GM12878 (cell line): ENCODE measurements around the gene VWA7. TPM values are rescaled to one million over a fixed set of nuclear protein-coding genes. Genes with fewer than 3 reads are reported as not detected.
A peak's percentile ranks its signal among the peaks of the same experiment; 100 is the strongest.

Source experiments
- ATAC-seq: fragments of 200-7000 bp; cut with Tn5 transposase; 3 replicates; pipeline ENCODE4 v1.9.1; 2020; ENCODE audit warnings: mild to moderate bottlenecking, moderate library complexity
- BruUV-seq: library from RNA; stranded (reverse); fragments of 400-500 nt; replicated peaks from 2 replicates; lab custom pipeline; 2021; lab: Mats Ljungman, UMichigan
- CTCF ChIA-PET: fragments of 300-600 bp; sonication (Branson Sonifier 250); formaldehyde crosslinking; extraction: SDS; loops from one replicate; lab custom pipeline; 2021; ENCODE audit warnings: inconsistent platforms; lab: Yijun Ruan, JAX
- POLR2A ChIA-PET: fragments of 350-600 bp; formaldehyde crosslinking; extraction: SDS; loops from one replicate; lab custom pipeline; 2021; ENCODE audit warnings: inconsistent platforms; lab: Charles Lee
- RAD21 ChIA-PET: fragments of 300-600 bp; sonication (Branson Sonifier 250); formaldehyde crosslinking; loops from one replicate; lab custom pipeline; 2023; ENCODE audit warnings: antibody characterized with exemption; ENCODE audit not compliant: unreplicated experiment; lab: Charles Lee
- SMC1A ChIA-PET: fragments of 300-600 bp; sonication (Branson Sonifier 250); formaldehyde crosslinking; loops from one replicate; lab custom pipeline; 2023; ENCODE audit not compliant: unreplicated experiment, uncharacterized antibody; lab: Charles Lee
- DNase-seq: peaks from one replicate; pipeline ENCODE4 v3.0.0-alpha.2; 2011; ENCODE audit warnings: low read depth, low spot score
- FAIRE-seq: peaks from 3 replicates; lab custom pipeline; 2011; peaks lifted over from hg19 to GRCh38; lab: Jason Lieb, UNC
- H2AFZ ChIP-seq: 2 replicates; pipeline ENCODE4 v1.6.0; 2011; ENCODE audit warnings: low read depth, low read length, control low read depth; ENCODE audit not compliant: control insufficient read depth
- H3K27ac ChIP-seq: 2 replicates; pipeline ENCODE4 v1.5.1; 2011; ENCODE audit warnings: control low read depth; ENCODE audit not compliant: control insufficient read depth, insufficient read depth
- H3K27me3 ChIP-seq, 2 experiments: replicated peaks in 1 of 2; 2 replicates each; pipeline versions ENCODE4 v1.6.0 to v1.6.1; 2011; ENCODE audit warnings: low read length in 1 of 2; ENCODE audit not compliant: control insufficient read depth in 2 of 2, insufficient read depth in 2 of 2
- H3K36me3 ChIP-seq, 2 experiments: 2 replicates each; pipeline ENCODE4 v1.5.1; 2011; ENCODE audit warnings: low read length in 1 of 2; ENCODE audit not compliant: control insufficient read depth in 2 of 2, insufficient read depth in 2 of 2
- H3K4me1 ChIP-seq: 2 replicates; pipeline ENCODE4 v1.6.1; 2011; ENCODE audit warnings: mild to moderate bottlenecking, low read length, moderate library complexity, mixed read lengths; ENCODE audit not compliant: control insufficient read depth, insufficient read depth
- H3K4me2 ChIP-seq: 2 replicates; pipeline ENCODE4 v1.6.0; 2011; ENCODE audit warnings: control low read depth; ENCODE audit not compliant: control insufficient read depth, insufficient read depth
- H3K4me3 ChIP-seq: fragments of 200-600 bp; sonication (generic); 2 replicates; pipeline ENCODE4 v1.5.1; 2016
- H3K79me2 ChIP-seq: 2 replicates; pipeline ENCODE4 v1.6.0; 2011; ENCODE audit warnings: low read length; ENCODE audit not compliant: control insufficient read depth, insufficient read depth
- H3K9ac ChIP-seq: 2 replicates; pipeline ENCODE4 v1.8.0; 2011; ENCODE audit warnings: low read length, control low read depth, mixed read lengths; ENCODE audit not compliant: control insufficient read depth, insufficient read depth
- H3K9me3 ChIP-seq: replicated peaks from 3 replicates; pipeline ENCODE4 v1.5.1; 2011; ENCODE audit warnings: mild to moderate bottlenecking, low read length; ENCODE audit not compliant: control insufficient read depth, insufficient read depth
- H4K20me1 ChIP-seq: 2 replicates; pipeline ENCODE4 v1.6.0; 2011; ENCODE audit not compliant: control insufficient read depth, insufficient read depth
- CBX3 ChIP-seq: fragments of 200-600 bp; sonication (generic); IDR thresholded peaks from 2 replicates; pipeline ENCODE4 v1.6.1; 2016; ENCODE audit warnings: low read depth, borderline replicate concordance
- EED ChIP-seq: sonication (generic); IDR thresholded peaks from 2 replicates; pipeline ENCODE4 v1.6.1; 2016; ENCODE audit warnings: antibody characterized with exemption, low read depth
- HDGF ChIP-seq: fragments of 450-650 bp; IDR thresholded peaks from 2 replicates; pipeline ENCODE4 v1.6.1; 2016; ENCODE audit warnings: antibody characterized with exemption
- MTA2 ChIP-seq: fragments of 450-650 bp; IDR thresholded peaks from 2 replicates; pipeline ENCODE4 v1.6.1; 2016; ENCODE audit warnings: low read depth, mild to moderate bottlenecking, moderate library complexity
- MXI1 ChIP-seq: fragments of 150-350 bp; IDR thresholded peaks from 2 replicates; pipeline ENCODE4 v1.6.1; 2011; ENCODE audit warnings: low read depth, mild to moderate bottlenecking, inconsistent platforms, low read length, improper control_type of control experiment
- NFIC ChIP-seq: IDR thresholded peaks from 2 replicates; pipeline ENCODE4 v1.6.1; 2012; ENCODE audit warnings: low read depth, mild to moderate bottlenecking, inconsistent platforms, low read length, moderate library complexity
- NFYA ChIP-seq: IDR thresholded peaks from 2 replicates; pipeline ENCODE4 v1.6.1; 2011; ENCODE audit warnings: low read depth, mild to moderate bottlenecking, low read length, improper control_type of control experiment, borderline replicate concordance
- PAX8 ChIP-seq: fragments of 450-650 bp; IDR thresholded peaks from 2 replicates; pipeline ENCODE4 v1.6.1; 2017; ENCODE audit warnings: mild to moderate bottlenecking, moderate library complexity
- POLR2A ChIP-seq: IDR thresholded peaks from 2 replicates; pipeline ENCODE4 v1.6.1; 2011; ENCODE audit warnings: low read depth, mild to moderate bottlenecking, low read length
- RAD21 ChIP-seq: IDR thresholded peaks from 2 replicates; pipeline ENCODE4 v1.6.1; 2011; ENCODE audit warnings: mild to moderate bottlenecking, low read depth, low read length, moderate library complexity; ENCODE audit not compliant: insufficient read depth
- RAD51 ChIP-seq: fragments of 450-650 bp; IDR thresholded peaks from 2 replicates; pipeline ENCODE4 v1.6.1; 2016; ENCODE audit warnings: moderate library complexity, mild to moderate bottlenecking, inconsistent platforms
- RUNX3 ChIP-seq: IDR thresholded peaks from 2 replicates; pipeline ENCODE4 v1.6.1; 2012; ENCODE audit warnings: low read length, inconsistent platforms
- SIN3A ChIP-seq: IDR thresholded peaks from 2 replicates; pipeline ENCODE4 v1.6.1; 2012; ENCODE audit warnings: low read depth, low read length, improper control_type of control experiment
- WGBS: methylation state at CpG from one replicate; pipeline ENCODE4 v1.1.6; 2016; ENCODE audit warnings: low lambda C conversion rate; ENCODE audit not compliant: insufficient replicate concordance, insufficient coverage; ENCODE audit errors: missing lambda C conversion rate; 5-methylcytosine and 5-hydroxymethylcytosine counted together
- in situ Hi-C: fragments of 300-500 bp; cut with MboI; formaldehyde crosslinking; loops from 9 replicates; pipeline ENCODE4 v1.14.3; 2018; ENCODE audit warnings: mixed read lengths
- intact Hi-C: fragments of 100-400 bp; cut with micrococcal nuclease; formaldehyde crosslinking; loops from one replicate; pipeline ENCODE4 v1.14.2; 2022; ENCODE audit not compliant: unreplicated experiment
- polyA plus RNA-seq, 11 experiments: library from polyadenylated mRNA; depleted of rRNA in 4 of 11; unstranded in 6 of 11; stranded (reverse) in 5 of 11; fragments of >200 nt; fragmentation: Nextera tagmentation in 4 of 11; fragmentation: Illumina TruSeq in 1 of 11; extraction: Ambion mirVana in 4 of 11; extraction: Trizol in 1 of 11; gene quantifications; 1 replicate in 1 of 11; 2 replicates in 10 of 11; pipeline versions ENCODE4 v1.2.1 to v1.2.3, GENCODE V29; 2011 to 2016; ENCODE audit warnings: inconsistent platforms in 2 of 11, missing spikeins in 2 of 11, low read depth in 1 of 11
- total RNA-seq, 4 experiments: library from RNA; depleted of rRNA in 3 of 4; stranded (reverse); fragments of >200 nt in 3 of 4; fragmentation: Illumina TruSeq in 1 of 4; extraction: Trizol in 1 of 4; gene quantifications; 2 replicates each; pipeline versions ENCODE4 v1.2.1 to v1.2.3, GENCODE V29; 2013 to 2021
- TF ChIP-seq, protein P1 (sequence below): fragments of 450-650 bp; formaldehyde crosslinking; IDR thresholded peaks from 2 replicates; pipeline ENCODE4 v1.4.0; 2020; ENCODE audit warnings: mild to moderate bottlenecking, moderate library complexity
- TF ChIP-seq, protein P2 (sequence below), 3 experiments: IDR thresholded peaks in 2 of 3; conservative IDR thresholded peaks in 1 of 3; 2 replicates each; pipeline ENCODE4 v1.5.1; 2011; ENCODE audit warnings: low read depth in 3 of 3, low read length in 3 of 3, mild to moderate bottlenecking in 3 of 3, control low read depth in 2 of 3, moderate library complexity in 2 of 3, inconsistent platforms in 1 of 3, mixed read lengths in 1 of 3; ENCODE audit not compliant: control insufficient read depth in 2 of 3, insufficient read depth in 1 of 3; ENCODE audit errors: extremely low read depth in 1 of 3
- TF ChIP-seq, protein P3 (sequence below): fragments of 450-650 bp; conservative IDR thresholded peaks from 2 replicates; pipeline ENCODE4 v1.6.1; 2017; ENCODE audit warnings: mild to moderate bottlenecking, moderate library complexity

VWA7 gene
- total and polyA plus RNA-seq, 10 of the 15 experiments (the other 5 are each of a cell fraction or from before 2014, with no cell fraction given), result 0.11 to 3.1 (median 1.2) TPM; not detected in 1

DNA sequence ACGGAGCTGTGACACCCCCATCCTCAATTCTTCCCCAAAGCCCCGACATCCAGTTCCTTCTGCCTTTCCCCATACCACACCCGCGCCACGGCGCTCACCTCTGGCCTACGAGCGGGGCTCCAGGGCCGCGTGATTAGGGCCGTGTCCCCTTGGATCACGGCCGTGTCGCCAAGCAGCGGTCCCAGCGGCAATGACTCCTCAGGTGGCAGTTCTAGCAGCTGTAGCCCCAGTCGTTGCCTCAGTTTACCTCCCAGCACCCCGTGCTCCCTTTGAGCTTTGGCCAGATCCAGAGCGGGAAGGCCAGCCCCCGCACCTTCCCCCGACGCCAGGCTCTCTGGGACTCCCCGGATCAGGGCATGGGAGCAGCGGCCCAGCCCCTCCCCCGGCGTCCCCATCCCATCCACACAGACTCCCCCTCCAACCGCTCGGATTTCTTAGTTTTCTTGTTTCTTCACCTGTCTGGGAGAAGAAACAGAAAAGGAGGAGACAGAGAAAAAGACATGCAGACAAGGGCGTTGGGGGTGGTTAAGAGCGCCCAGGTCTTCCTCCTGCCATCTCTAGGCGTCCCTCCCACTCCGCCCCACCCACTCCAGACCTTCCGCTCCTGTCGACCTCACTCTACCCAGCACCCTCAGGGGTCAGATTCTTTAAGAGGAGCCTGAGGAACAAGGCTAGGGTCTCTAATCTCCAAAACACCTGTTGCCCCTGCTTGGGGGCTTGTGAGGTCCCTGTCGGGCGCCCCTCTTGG lies 48.2 kb downstream of the VWA7 start, which contains the start of gene DDAH2:
TSS of gene DDAH2 (minus strand) at position 533 of the 748 bp plus-strand sequence. CDS start at position 395, 138 bp downstream.
- in situ Hi-C loops, result no loop called here
- Histone ChIP-seq H2AFZ (peak within 1 kb of the TSS; percentile 29), H3K4me1 (peaks cover 28% of the 10 kb centered on the region)
- TF ChIP-seq CBX3 (no peak), NFIC (no peak), MTA2 (no peak), RAD51 (no peak), RUNX3 (no peak), SIN3A (no peak), HDGF (no peak), EED (no peak), MXI1 (0 out of 2 replicates have a peak, but pooled peaks have one; percentile 38), PAX8 (no peak), NFYA (no peak), POLR2A (peak; percentile 38; the same call in 1 of the 2 replicates), RAD21 (no peak)
- TF ChIP-seq, protein P1, sequence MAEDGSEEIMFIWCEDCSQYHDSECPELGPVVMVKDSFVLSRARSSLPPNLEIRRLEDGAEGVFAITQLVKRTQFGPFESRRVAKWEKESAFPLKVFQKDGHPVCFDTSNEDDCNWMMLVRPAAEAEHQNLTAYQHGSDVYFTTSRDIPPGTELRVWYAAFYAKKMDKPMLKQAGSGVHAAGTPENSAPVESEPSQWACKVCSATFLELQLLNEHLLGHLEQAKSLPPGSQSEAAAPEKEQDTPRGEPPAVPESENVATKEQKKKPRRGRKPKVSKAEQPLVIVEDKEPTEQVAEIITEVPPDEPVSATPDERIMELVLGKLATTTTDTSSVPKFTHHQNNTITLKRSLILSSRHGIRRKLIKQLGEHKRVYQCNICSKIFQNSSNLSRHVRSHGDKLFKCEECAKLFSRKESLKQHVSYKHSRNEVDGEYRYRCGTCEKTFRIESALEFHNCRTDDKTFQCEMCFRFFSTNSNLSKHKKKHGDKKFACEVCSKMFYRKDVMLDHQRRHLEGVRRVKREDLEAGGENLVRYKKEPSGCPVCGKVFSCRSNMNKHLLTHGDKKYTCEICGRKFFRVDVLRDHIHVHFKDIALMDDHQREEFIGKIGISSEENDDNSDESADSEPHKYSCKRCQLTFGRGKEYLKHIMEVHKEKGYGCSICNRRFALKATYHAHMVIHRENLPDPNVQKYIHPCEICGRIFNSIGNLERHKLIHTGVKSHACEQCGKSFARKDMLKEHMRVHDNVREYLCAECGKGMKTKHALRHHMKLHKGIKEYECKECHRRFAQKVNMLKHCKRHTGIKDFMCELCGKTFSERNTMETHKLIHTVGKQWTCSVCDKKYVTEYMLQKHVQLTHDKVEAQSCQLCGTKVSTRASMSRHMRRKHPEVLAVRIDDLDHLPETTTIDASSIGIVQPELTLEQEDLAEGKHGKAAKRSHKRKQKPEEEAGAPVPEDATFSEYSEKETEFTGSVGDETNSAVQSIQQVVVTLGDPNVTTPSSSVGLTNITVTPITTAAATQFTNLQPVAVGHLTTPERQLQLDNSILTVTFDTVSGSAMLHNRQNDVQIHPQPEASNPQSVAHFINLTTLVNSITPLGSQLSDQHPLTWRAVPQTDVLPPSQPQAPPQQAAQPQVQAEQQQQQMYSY (CRISPR knock-in tag), result no peak
- TF ChIP-seq, protein P2, sequence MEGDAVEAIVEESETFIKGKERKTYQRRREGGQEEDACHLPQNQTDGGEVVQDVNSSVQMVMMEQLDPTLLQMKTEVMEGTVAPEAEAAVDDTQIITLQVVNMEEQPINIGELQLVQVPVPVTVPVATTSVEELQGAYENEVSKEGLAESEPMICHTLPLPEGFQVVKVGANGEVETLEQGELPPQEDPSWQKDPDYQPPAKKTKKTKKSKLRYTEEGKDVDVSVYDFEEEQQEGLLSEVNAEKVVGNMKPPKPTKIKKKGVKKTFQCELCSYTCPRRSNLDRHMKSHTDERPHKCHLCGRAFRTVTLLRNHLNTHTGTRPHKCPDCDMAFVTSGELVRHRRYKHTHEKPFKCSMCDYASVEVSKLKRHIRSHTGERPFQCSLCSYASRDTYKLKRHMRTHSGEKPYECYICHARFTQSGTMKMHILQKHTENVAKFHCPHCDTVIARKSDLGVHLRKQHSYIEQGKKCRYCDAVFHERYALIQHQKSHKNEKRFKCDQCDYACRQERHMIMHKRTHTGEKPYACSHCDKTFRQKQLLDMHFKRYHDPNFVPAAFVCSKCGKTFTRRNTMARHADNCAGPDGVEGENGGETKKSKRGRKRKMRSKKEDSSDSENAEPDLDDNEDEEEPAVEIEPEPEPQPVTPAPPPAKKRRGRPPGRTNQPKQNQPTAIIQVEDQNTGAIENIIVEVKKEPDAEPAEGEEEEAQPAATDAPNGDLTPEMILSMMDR (IDR thresholded peaks at IDR 0.05 in 2 of 3, conservative IDR thresholded peaks at IDR 0.05 in 1 of 3; ENCODE audit: control insufficient read depth in 2 of 3, extremely low read depth in 1 of 3, insufficient read depth in 1 of 3, low read depth in 3 of 3, low read length in 3 of 3), result peak in 1 of 3 experiments; percentile 91; a peak in 3 of 6 replicates
- TF ChIP-seq, protein P3, sequence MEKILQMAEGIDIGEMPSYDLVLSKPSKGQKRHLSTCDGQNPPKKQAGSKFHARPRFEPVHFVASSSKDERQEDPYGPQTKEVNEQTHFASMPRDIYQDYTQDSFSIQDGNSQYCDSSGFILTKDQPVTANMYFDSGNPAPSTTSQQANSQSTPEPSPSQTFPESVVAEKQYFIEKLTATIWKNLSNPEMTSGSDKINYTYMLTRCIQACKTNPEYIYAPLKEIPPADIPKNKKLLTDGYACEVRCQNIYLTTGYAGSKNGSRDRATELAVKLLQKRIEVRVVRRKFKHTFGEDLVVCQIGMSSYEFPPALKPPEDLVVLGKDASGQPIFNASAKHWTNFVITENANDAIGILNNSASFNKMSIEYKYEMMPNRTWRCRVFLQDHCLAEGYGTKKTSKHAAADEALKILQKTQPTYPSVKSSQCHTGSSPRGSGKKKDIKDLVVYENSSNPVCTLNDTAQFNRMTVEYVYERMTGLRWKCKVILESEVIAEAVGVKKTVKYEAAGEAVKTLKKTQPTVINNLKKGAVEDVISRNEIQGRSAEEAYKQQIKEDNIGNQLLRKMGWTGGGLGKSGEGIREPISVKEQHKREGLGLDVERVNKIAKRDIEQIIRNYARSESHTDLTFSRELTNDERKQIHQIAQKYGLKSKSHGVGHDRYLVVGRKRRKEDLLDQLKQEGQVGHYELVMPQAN, result no peak

More for the DNA sequence above, 48.2 kb downstream of the VWA7 start, which contains the start of gene DDAH2:
- Histone ChIP-seq H3K36me3 (peaks cover 3 to 13% of the 10 kb centered on the region in 2 experiments), H4K20me1 (no peaks in the 10 kb centered on the region), H3K79me2 (peaks cover 10% of the 10 kb centered on the region), H3K9ac (peak within 1 kb of the TSS; percentile 25; the same call in 1 of the 2 replicates), H3K4me2 (peak within 1 kb of the TSS; percentile 98), H3K27me3 (no peaks in the 10 kb centered on the region), H3K27ac (peak within 1 kb of the TSS; percentile 60; the same call in 1 of the 2 replicates), H3K4me3 (peak within 1 kb of the TSS; percentile 78), H3K9me3 (no peaks in the 10 kb centered on the region)
- intact Hi-C loops, result loop anchor here (1.0 to 2.0 kb wide), 3 partner anchors 40 to 98 kb away; partner anchors contain the start of gene HSPA1B
- BruUV-seq, result no TSS peak
- DNase-seq (no peak), ATAC-seq (peak; percentile 30), FAIRE-seq (no peak)
- RAD21 ChIA-PET, result interaction anchor here (0.7 to 3.6 kb wide), 17 partner anchors 10 to 467 kb away, joined by 3 to 44 read pairs (median 4); partner anchors contain the start of genes HSPA1A, HSPA1B, HSPA1L and LSM2
- SMC1A ChIA-PET, result interaction anchor here (0.6 to 5.3 kb wide), 9 partner anchors 10 to 104 kb away, joined by 3 to 45 read pairs (median 4); partner anchors contain the start of genes ABHD16A, CLIC1, LSM2 and MSH5
- POLR2A ChIA-PET, result interaction anchor here (1.1 to 2.8 kb wide), 5 partner anchors 11 to 102 kb away, joined by 3 to 30 read pairs (median 6); partner anchors contain the start of gene MSH5
- 35% methylated on average over 36 of the region's 36 CpGs for WGBS
- CTCF ChIA-PET, result interaction anchor here (0.6 to 15.8 kb wide), 16 partner anchors 10 to 169 kb away, joined by 3 to 208 read pairs (median 5); partner anchors contain the start of genes HSPA1B, MSH5 and VARS1
